ENCODE results near the gene VWA8. TPM values are rescaled to one million over a fixed set of nuclear protein-coding genes. Genes with fewer than 3 reads are reported as not detected.

VWA8 gene
- polyA plus RNA-seq, 1 donor = 11.6 TPM

GRCh38 chr13:41699759-41700158, 261.1 kb downstream of the VWA8 start:
- no CpG with 5 or more reads among the region's 1 CpG for WGBS (ENCODE audit: insufficient coverage, low lambda C conversion rate)
- Histone ChIP-seq H3K4me1 (ENCODE audit: control insufficient read depth, insufficient read depth, low read length) (peaks cover 3% of the 10 kb centered on the region), H3K4me3 (ENCODE audit: low read length) (no peak overlapping the region), H3K27ac (ENCODE audit: low read length) (no peak overlapping the region), H3K36me3 (ENCODE audit: control insufficient read depth, insufficient read depth, low read length) (peaks cover 6% of the 10 kb centered on the region), H3K27me3 (ENCODE audit: control insufficient read depth, insufficient read depth, low read length) (no peaks in the 10 kb centered on the region), H3K9me3 (ENCODE audit: control insufficient read depth, low read depth, low read length) (no peaks in the 10 kb centered on the region)
- no peak for DNase-seq

- Histone ChIP-seq H3K4me1 (ENCODE audit: control insufficient read depth, insufficient read depth, low read length) (peaks cover 3% of the 10 kb centered on the region), H3K27me3 (ENCODE audit: control insufficient read depth, insufficient read depth, low read length) (no peaks in the 10 kb centered on the region), H3K36me3 (ENCODE audit: control insufficient read depth, insufficient read depth, low read length) (peaks cover 6% of the 10 kb centered on the region), H3K27ac (ENCODE audit: low read length) (no peak overlapping the region), H3K9me3 (ENCODE audit: control insufficient read depth, low read depth, low read length) (no peaks in the 10 kb centered on the region), H3K4me3 (ENCODE audit: low read length) (no peak overlapping the region)
- DNase-seq = no peak
- 100% methylated on average over 1 of the region's 6 CpGs for WGBS (ENCODE audit: insufficient coverage, low lambda C conversion rate)
These were observed 263.3 kb downstream of the VWA8 start for GRCh38 chr13:41697578-41697977.

DNA sequence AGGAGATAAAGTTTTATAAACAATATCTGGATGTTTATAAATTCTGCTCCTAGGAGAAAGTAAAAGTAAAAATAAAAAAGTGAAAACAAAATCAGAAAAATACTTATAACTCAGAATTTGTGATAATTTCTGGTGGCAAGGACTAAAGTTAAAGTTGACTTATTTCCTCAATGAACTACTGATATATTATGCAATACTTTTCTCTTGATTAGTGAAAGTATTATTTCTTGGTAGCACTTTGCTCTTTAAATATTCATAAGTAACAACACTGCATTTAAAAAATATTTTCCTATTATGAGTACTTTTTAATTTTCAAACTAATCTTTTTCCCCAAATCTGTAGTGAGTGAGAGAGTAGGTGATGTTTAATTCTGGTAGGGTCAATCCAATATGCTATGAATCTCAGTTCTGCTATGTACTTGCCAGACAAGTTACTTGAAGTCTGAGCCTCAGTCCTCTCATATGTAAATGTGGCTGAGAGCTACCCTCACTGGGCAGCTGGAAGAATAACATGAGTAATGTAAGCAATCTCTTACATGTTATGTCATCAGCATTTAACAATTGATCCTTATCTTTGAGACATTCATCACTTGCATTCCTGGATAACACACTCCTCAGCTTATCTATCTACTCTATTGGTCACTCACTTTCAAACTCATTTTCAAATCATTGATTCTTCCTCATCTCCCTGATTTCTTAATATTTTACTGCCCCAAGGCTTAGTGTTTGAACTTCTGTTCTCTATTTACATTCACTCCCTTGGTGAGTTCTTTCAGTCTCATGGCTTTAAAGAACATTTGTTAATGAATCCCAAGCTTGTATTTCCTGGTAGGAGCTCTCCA, 264.5 kb downstream of the VWA8 start:
- Histone ChIP-seq H3K36me3 (ENCODE audit: control insufficient read depth, insufficient read depth, low read length) (peaks cover 6% of the 10 kb centered on the region), H3K9me3 (ENCODE audit: control insufficient read depth, low read depth, low read length) (no peaks in the 10 kb centered on the region), H3K4me1 (ENCODE audit: control insufficient read depth, insufficient read depth, low read length) (peaks cover 3% of the 10 kb centered on the region), H3K27ac (ENCODE audit: low read length) (no peak overlapping the region), H3K4me3 (ENCODE audit: low read length) (no peak overlapping the region), H3K27me3 (ENCODE audit: control insufficient read depth, insufficient read depth, low read length) (no peaks in the 10 kb centered on the region)
- peak in 1 of 2 donors; percentile 10 for DNase-seq

GRCh38 chr13:41694545-41695301, 266.2 kb downstream of the VWA8 start:
- Histone ChIP-seq H3K4me3 (ENCODE audit: low read length) (no peak overlapping the region), H3K4me1 (ENCODE audit: control insufficient read depth, insufficient read depth, low read length) (peaks cover 3% of the 10 kb centered on the region), H3K9me3 (ENCODE audit: control insufficient read depth, low read depth, low read length) (no peaks in the 10 kb centered on the region), H3K36me3 (ENCODE audit: control insufficient read depth, insufficient read depth, low read length) (peaks cover 14% of the 10 kb centered on the region), H3K27ac (ENCODE audit: low read length) (peak overlapping the region; percentile 17), H3K27me3 (ENCODE audit: control insufficient read depth, insufficient read depth, low read length) (no peaks in the 10 kb centered on the region)
- WGBS (ENCODE audit: insufficient coverage, low lambda C conversion rate) = 88% methylated on average over 1 of the region's 5 CpGs
- DNase-seq = peak; percentile 46 to 60

DNA sequence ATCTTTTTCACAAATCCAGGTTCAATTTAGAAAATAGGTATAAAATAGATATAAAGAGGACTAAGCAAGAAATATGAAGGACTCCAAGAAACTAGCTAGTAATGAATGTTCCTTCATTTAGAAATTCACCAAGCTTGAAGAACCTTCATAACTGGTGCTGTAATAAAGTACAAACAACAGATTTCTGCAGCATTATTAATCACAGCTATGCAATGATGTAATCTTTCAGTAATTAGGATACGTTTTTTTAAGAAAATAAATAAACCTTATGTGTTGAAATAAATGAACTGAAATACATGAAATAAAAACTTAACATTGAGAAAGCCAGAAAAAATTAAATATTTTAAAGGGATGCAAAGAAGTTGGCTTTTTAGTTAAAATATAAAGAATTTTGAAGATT, 267.5 kb downstream of the VWA8 start:
- H3K4me3 ChIP-seq (ENCODE audit: low read length) = no peak overlapping the region
- no peak for DNase-seq
- H3K36me3 ChIP-seq (ENCODE audit: control insufficient read depth, insufficient read depth, low read length) = peaks cover 10% of the 10 kb centered on the region
- H3K9me3 ChIP-seq (ENCODE audit: control insufficient read depth, low read depth, low read length) = no peaks in the 10 kb centered on the region
- H3K4me1 ChIP-seq (ENCODE audit: control insufficient read depth, insufficient read depth, low read length) = peaks cover 3% of the 10 kb centered on the region
- H3K27me3 ChIP-seq (ENCODE audit: control insufficient read depth, insufficient read depth, low read length) = no peaks in the 10 kb centered on the region
- WGBS (ENCODE audit: insufficient coverage, low lambda C conversion rate) = 64% methylated on average over 1 of the region's 1 CpG
- no peak overlapping the region for H3K27ac ChIP-seq (ENCODE audit: low read length)

- H3K9me3 ChIP-seq (ENCODE audit: control insufficient read depth, low read depth, low read length) = no peaks in the 10 kb centered on the region
These were observed 269.6 kb downstream of the VWA8 start for GRCh38 chr13:41691274-41691673.

DNA sequence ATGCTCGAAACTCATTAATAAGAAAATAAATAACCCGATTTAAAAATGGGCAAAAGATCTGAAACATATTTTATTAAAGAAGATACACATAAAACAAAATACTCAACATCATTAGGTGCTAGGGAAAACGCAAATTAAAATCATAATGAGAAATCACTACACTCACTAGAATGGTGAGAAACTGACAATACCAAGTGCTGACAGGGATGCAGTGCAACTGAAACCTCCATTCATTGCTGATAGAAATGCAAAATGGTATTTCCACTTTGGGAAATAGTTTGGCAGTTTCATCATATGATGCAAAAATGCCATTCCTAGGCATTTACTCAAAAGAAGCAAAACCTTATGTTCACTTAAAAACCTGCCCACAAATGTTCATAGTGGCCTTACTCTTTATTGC, 278.1 kb downstream of the VWA8 start:
- no peaks in the 10 kb centered on the region for H3K4me1 ChIP-seq (ENCODE audit: control insufficient read depth, insufficient read depth, low read length)
- no peak overlapping the region for H3K4me3 ChIP-seq (ENCODE audit: low read length)
- no peaks in the 10 kb centered on the region for H3K27me3 ChIP-seq (ENCODE audit: control insufficient read depth, insufficient read depth, low read length)
- H3K9me3 ChIP-seq (ENCODE audit: control insufficient read depth, low read depth, low read length) = no peaks in the 10 kb centered on the region
- peaks cover 14% of the 10 kb centered on the region for H3K36me3 ChIP-seq (ENCODE audit: control insufficient read depth, insufficient read depth, low read length)
- no peak overlapping the region for H3K27ac ChIP-seq (ENCODE audit: low read length)
- DNase-seq = no peak
- WGBS (ENCODE audit: insufficient coverage, low lambda C conversion rate) = 100% methylated on average over 2 of the region's 3 CpGs

More at GRCh38 chr13:41691274-41691673, 269.6 kb downstream of the VWA8 start:
- DNase-seq = no peak
- Histone ChIP-seq H3K4me3 (ENCODE audit: low read length) (no peak overlapping the region), H3K4me1 (ENCODE audit: control insufficient read depth, insufficient read depth, low read length) (no peaks in the 10 kb centered on the region), H3K36me3 (ENCODE audit: control insufficient read depth, insufficient read depth, low read length) (peaks cover 10% of the 10 kb centered on the region), H3K27me3 (ENCODE audit: control insufficient read depth, insufficient read depth, low read length) (no peaks in the 10 kb centered on the region), H3K27ac (ENCODE audit: low read length) (no peak overlapping the region)
- WGBS (ENCODE audit: insufficient coverage, low lambda C conversion rate) = no CpG with 5 or more reads among the region's 1 CpG

GRCh38 chr13:41682001-41682400, 278.9 kb downstream of the VWA8 start:
- H3K36me3 ChIP-seq (ENCODE audit: control insufficient read depth, insufficient read depth, low read length) = peaks cover 14% of the 10 kb centered on the region

DNA sequence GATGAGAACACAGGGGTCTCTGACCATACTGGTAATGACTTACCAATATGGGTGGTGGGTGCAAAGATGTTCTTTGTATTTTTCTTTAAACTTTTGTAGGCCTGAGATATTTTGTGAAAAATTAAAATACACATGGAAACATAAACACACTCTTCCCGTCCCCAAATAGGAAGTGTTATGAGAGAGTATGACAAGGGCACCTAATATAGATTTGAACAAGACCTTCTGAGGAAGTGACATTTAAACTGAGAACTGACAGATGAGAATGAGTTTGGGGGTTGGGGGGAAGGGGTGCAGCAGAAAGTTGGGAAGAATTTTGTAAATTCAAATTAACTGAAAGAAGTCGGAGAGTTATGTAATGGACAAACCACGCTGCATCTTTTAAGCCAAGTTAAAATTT, 279.3 kb downstream of the VWA8 start:
- H3K4me3 ChIP-seq (ENCODE audit: low read length) = no peak overlapping the region
- no peaks in the 10 kb centered on the region for H3K27me3 ChIP-seq (ENCODE audit: control insufficient read depth, insufficient read depth, low read length)
- 100% methylated on average over 2 of the region's 3 CpGs for WGBS (ENCODE audit: insufficient coverage, low lambda C conversion rate)
- no peaks in the 10 kb centered on the region for H3K4me1 ChIP-seq (ENCODE audit: control insufficient read depth, insufficient read depth, low read length)
- H3K9me3 ChIP-seq (ENCODE audit: control insufficient read depth, low read depth, low read length) = no peaks in the 10 kb centered on the region
- DNase-seq = no peak
- H3K27ac ChIP-seq (ENCODE audit: low read length) = no peak overlapping the region
- peaks cover 14% of the 10 kb centered on the region for H3K36me3 ChIP-seq (ENCODE audit: control insufficient read depth, insufficient read depth, low read length)

More at GRCh38 chr13:41682001-41682400, 278.9 kb downstream of the VWA8 start:
- DNase-seq = no peak
- Histone ChIP-seq H3K27me3 (ENCODE audit: control insufficient read depth, insufficient read depth, low read length) (no peaks in the 10 kb centered on the region), H3K4me1 (ENCODE audit: control insufficient read depth, insufficient read depth, low read length) (no peaks in the 10 kb centered on the region), H3K4me3 (ENCODE audit: low read length) (no peak overlapping the region), H3K9me3 (ENCODE audit: control insufficient read depth, low read depth, low read length) (no peaks in the 10 kb centered on the region), H3K27ac (ENCODE audit: low read length) (no peak overlapping the region)
- WGBS (ENCODE audit: insufficient coverage, low lambda C conversion rate) = no CpG with 5 or more reads among the region's 2 CpGs

DNA sequence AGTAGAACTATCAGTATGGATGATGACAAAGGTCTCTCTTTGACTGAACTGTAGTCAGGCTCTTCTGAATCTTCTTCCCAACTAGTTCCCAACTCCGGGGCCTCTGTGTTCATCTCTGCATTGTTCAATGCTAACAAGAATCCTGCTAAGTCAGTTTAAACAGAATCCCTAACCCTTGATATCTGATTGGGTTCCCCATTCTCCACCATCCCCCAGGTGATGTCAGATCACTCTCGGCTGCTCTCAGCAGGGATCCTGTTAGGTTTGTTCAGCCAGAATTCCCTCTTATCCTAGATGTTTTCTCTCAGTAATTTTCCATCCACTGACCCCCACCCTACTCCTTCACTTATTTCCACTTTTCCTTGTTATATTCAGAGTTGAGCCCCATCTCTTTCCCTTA, 280.0 kb downstream of the VWA8 start:
- Histone ChIP-seq H3K27me3 (ENCODE audit: control insufficient read depth, insufficient read depth, low read length) (no peaks in the 10 kb centered on the region), H3K27ac (ENCODE audit: low read length) (no peak overlapping the region), H3K36me3 (ENCODE audit: control insufficient read depth, insufficient read depth, low read length) (peaks cover 11% of the 10 kb centered on the region), H3K4me3 (ENCODE audit: low read length) (no peak overlapping the region), H3K4me1 (ENCODE audit: control insufficient read depth, insufficient read depth, low read length) (no peaks in the 10 kb centered on the region), H3K9me3 (ENCODE audit: control insufficient read depth, low read depth, low read length) (no peaks in the 10 kb centered on the region)
- WGBS (ENCODE audit: insufficient coverage, low lambda C conversion rate) = 100% methylated on average over 1 of the region's 2 CpGs
- no peak for DNase-seq
